GM18519 (cell line): ENCODE results near the gene YBX1.
"Not testable (repeated sequence)": the region's sequence is repeated elsewhere in the genome, so short reads cannot be mapped to it uniquely, and the experiment has no call there.

Experiments
- ATAC-seq: cut with Tn5 transposase; IDR thresholded peaks from one replicate; pipeline ENCODE4 v1.9.1; 2021; ENCODE audit warnings: mild to moderate bottlenecking, moderate library complexity; ENCODE audit not compliant: unreplicated experiment, low FRiP score

Gene YBX1

GRCh38 chr1:42746436-42747105, 64.4 kb downstream of the YBX1 start:
- ATAC-seq, result no peak

- ATAC-seq, result no peak
Observed at GRCh38 chr1:42747125-42747524, 64.9 kb downstream of the YBX1 start.

DNA sequence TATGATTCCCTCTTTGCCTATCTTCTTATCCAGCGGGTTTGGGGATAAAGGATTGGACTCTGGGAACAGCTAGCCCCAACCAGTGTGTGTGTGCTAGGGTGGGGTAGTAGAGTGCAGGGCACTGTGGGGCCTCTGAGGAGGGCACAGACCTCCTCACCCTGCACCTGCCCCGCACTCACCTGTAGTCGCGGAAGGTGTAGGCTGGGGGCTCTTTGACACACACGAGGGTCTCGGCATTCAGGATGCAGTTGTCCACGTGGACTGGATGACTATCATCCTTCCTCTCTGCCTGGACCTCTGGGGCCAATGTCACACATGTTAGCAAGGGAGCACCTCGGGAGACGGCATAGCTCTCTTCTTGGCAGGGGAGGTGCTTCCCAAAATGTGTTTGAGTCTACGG, 65.8 kb downstream of the YBX1 start:
- no peak for ATAC-seq

GRCh38 chr1:42748461-42749410, 66.5 kb downstream of the YBX1 start:
- ATAC-seq, result no peak

- no peak for ATAC-seq
Observed at GRCh38 chr1:42750041-42750440, 67.8 kb downstream of the YBX1 start.

DNA sequence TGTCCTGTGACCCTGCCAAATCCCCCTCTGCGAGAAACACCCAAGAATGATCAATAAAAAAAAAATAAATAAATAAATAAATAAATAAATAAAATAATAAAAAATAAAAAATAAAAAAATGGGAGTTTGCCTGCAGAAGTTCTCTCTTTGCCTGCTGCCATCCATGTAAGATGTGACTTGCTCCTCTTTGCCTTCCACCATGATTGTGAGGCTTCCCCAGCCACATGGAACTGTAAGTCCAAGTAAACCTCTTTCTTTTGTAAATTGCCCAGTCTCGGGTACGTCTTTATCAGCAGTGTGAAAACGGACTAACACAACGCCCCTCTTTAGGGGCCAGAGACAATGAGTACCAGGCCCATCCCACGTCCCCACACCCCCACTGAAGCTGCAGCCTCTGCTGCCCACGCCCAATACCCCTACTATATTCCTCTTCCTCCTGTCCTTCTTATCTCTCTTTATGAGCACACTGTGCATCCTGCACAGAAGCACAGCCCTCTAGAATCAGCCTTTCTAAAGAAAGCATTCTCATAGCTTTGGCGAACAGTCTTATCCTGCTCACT, 69.4 kb downstream of the YBX1 start:
- ATAC-seq, result not testable (repeated sequence)

- ATAC-seq, result no peak
Observed at GRCh38 chr1:42752284-42752683, 70.1 kb downstream of the YBX1 start.

- ATAC-seq, result no peak
Observed at GRCh38 chr1:42753070-42753469, 70.9 kb downstream of the YBX1 start.
